K562 (cell line): ENCODE measurements around the gene KLHL15.

ENCODE experiments used
- BCLAF1 ChIP-seq, 2 experiments: fragments of 450-650 bp in 1 of 2; IDR thresholded peaks; 2 replicates each; pipeline ENCODE4 v1.6.1; 2011 to 2017; ENCODE audit warnings: low read depth in 2 of 2, antibody characterized with exemption in 1 of 2, borderline replicate concordance in 1 of 2, low read length in 1 of 2, mild to moderate bottlenecking in 1 of 2, mixed read lengths in 1 of 2; ENCODE audit not compliant: control insufficient read depth in 1 of 2
- CEBPB ChIP-seq: fragments of 450-650 bp; IDR thresholded peaks from 2 replicates; pipeline ENCODE4 v1.6.1; 2016; ENCODE audit warnings: missing genetic modification characterization, missing compliant biosample characterization
- CHD4 ChIP-seq: fragments of 200-600 bp; sonication (generic); IDR thresholded peaks from 3 replicates; pipeline ENCODE4 v1.6.1; 2012; ENCODE audit warnings: low read depth, mild to moderate bottlenecking, mixed read lengths, low read length, inconsistent platforms; ENCODE audit not compliant: insufficient read depth, insufficient replicate concordance, poor library complexity, severe bottlenecking
- SMARCE1 ChIP-seq: fragments of 450-650 bp; IDR thresholded peaks from 2 replicates; pipeline ENCODE4 v1.7.1; 2016; ENCODE audit warnings: mild to moderate bottlenecking

GRCh38 chrX:24034485-24034884, 7.5 kb upstream of the KLHL15 start:
- TF ChIP-seq SMARCE1: no peak
- TF ChIP-seq CHD4: no peak
- TF ChIP-seq CEBPB (tag): no peak
- no peak for TF ChIP-seq BCLAF1 (IDR thresholded peaks at IDR 0.05; ENCODE audit: borderline replicate concordance in 1 of 2, control insufficient read depth in 1 of 2, low read depth in 2 of 2, low read length in 1 of 2)
